GM12891 (cell line): ENCODE data around the gene CLBA1.

Experiments used
- PAX5 ChIP-seq: IDR thresholded peaks from 2 replicates; pipeline ENCODE4 v1.6.1; 2011; ENCODE audit warnings: low read length, moderate library complexity, mild to moderate bottlenecking; ENCODE audit not compliant: insufficient read depth, severe bottlenecking
- POLR2A ChIP-seq: IDR thresholded peaks from 2 replicates; pipeline ENCODE4 v1.6.1; 2011; ENCODE audit warnings: low read depth, low read length, control low read depth
- POLR2AphosphoS5 ChIP-seq: IDR thresholded peaks from 2 replicates; pipeline ENCODE4 v1.6.1; 2011; ENCODE audit warnings: low read depth, low read length, control low read depth
- SPI1 ChIP-seq: IDR thresholded peaks from 2 replicates; pipeline ENCODE4 v1.6.1; 2011; ENCODE audit warnings: low read depth, low read length, control low read depth
- TAF1 ChIP-seq: IDR thresholded peaks from 2 replicates; pipeline ENCODE4 v1.6.1; 2011; ENCODE audit warnings: low read depth, low read length, control low read depth

- no peak for TF ChIP-seq POLR2AphosphoS5
- TF ChIP-seq POLR2A = no peak
- no peak for TF ChIP-seq TAF1
- no peak for TF ChIP-seq SPI1
- no peak for TF ChIP-seq PAX5
Measured at GRCh38 chr14:104996032-104996431, 10.4 kb downstream of the CLBA1 start.
